PC-9 (cell line): ENCODE data around the gene KIAA1671. TPM values are rescaled to one million over a fixed set of nuclear protein-coding genes. Genes with fewer than 3 reads are reported as not detected.

Experiments used
- BruUV-seq: library from RNA; stranded (reverse); fragments of 400-500 nt; replicated peaks from 2 replicates; lab custom pipeline; 2021; lab: Mats Ljungman, UMichigan
- CTCF ChIA-PET: fragments of 300-600 bp; sonication (Branson Sonifier 250); formaldehyde crosslinking; loops from one replicate; lab custom pipeline; 2022; ENCODE audit warnings: antibody characterized with exemption; lab: Charles Lee
- POLR2A ChIA-PET: fragments of 300-600 bp; sonication (Branson Sonifier 250); formaldehyde crosslinking; loops from one replicate; lab custom pipeline; 2022; ENCODE audit warnings: antibody characterized with exemption; ENCODE audit not compliant: unreplicated experiment; lab: Charles Lee
- DNase-seq, 2 experiments: peaks; one replicate each; pipeline versions ENCODE4 v3.0.0 to v3.0.0-alpha.2; 2015 to 2022; ENCODE audit warnings: mixed read lengths in 1 of 2
- H2AFZ ChIP-seq: fragments of 200-600 bp; sonication (generic); 2 replicates; pipeline ENCODE4 v1.8.1; 2017; ENCODE audit warnings: antibody characterized with exemption
- H3F3A ChIP-seq: fragments of 200-600 bp; sonication (generic); 2 replicates; pipeline ENCODE4 v1.8.1; 2017; ENCODE audit warnings: antibody characterized with exemption, mild to moderate bottlenecking, low read depth; ENCODE audit not compliant: insufficient read depth
- H3K27ac ChIP-seq: fragments of 200-600 bp; sonication (generic); 2 replicates; pipeline ENCODE4 v1.6.1; 2016; ENCODE audit warnings: mixed run types
- H3K27me3 ChIP-seq: fragments of 200-600 bp; sonication (generic); 2 replicates; pipeline ENCODE4 v1.6.1; 2016; ENCODE audit warnings: low read depth, mixed run types; ENCODE audit not compliant: insufficient read depth
- H3K36me3 ChIP-seq: fragments of 200-600 bp; sonication (generic); 2 replicates; pipeline ENCODE4 v1.6.1; 2016; ENCODE audit warnings: low read depth, mixed run types
- H3K4me1 ChIP-seq: fragments of 200-600 bp; sonication (generic); replicated peaks from 2 replicates; pipeline ENCODE4 v1.6.1; 2016; ENCODE audit warnings: mixed run types; ENCODE audit not compliant: insufficient read depth
- H3K4me2 ChIP-seq: fragments of 200-600 bp; sonication (generic); 2 replicates; pipeline ENCODE4 v1.6.1; 2017; ENCODE audit warnings: mixed run types
- H3K4me3 ChIP-seq: fragments of 200-600 bp; sonication (generic); 2 replicates; pipeline ENCODE4 v1.6.1; 2016; ENCODE audit warnings: mixed run types
- H3K79me2 ChIP-seq: fragments of 200-600 bp; sonication (generic); 2 replicates; pipeline ENCODE4 v1.6.1; 2017; ENCODE audit warnings: low read depth, mixed run types
- H3K9me2 ChIP-seq: fragments of 200-600 bp; sonication (generic); 2 replicates; pipeline ENCODE4 v1.8.1; 2017; ENCODE audit warnings: mild to moderate bottlenecking; ENCODE audit not compliant: insufficient read depth
- H3K9me3 ChIP-seq: fragments of 200-600 bp; sonication (generic); 2 replicates; pipeline ENCODE4 v1.8.1; 2016; ENCODE audit warnings: low read depth; ENCODE audit not compliant: insufficient read depth
- H4K20me1 ChIP-seq: fragments of 200-600 bp; sonication (generic); 2 replicates; pipeline ENCODE4 v1.8.1; 2017; ENCODE audit not compliant: insufficient read depth
- CTCF ChIP-seq: fragments of 200-600 bp; sonication (generic); conservative IDR thresholded peaks from 2 replicates; pipeline ENCODE4 v1.6.1; 2017; ENCODE audit warnings: mixed run types, antibody characterized with exemption, mild to moderate bottlenecking, moderate library complexity
- EZH2 ChIP-seq: fragments of 200-600 bp; sonication (generic); IDR thresholded peaks from 2 replicates; pipeline ENCODE4 v1.8.0; 2017; ENCODE audit warnings: antibody characterized with exemption, low read depth
- intact Hi-C: fragments of 100-400 bp; cut with micrococcal nuclease; formaldehyde crosslinking; loops from one replicate; pipeline ENCODE4 v1.10.0; 2022; ENCODE audit not compliant: unreplicated experiment
- total RNA-seq: library from RNA; stranded (reverse); gene quantifications from 2 replicates; pipeline ENCODE4 v1.2.3, GENCODE V29; 2021

KIAA1671 gene
- total RNA-seq, 1 experiment from 2014 or later = 44.3 TPM

- POLR2A ChIA-PET = no interaction called here
- intact Hi-C loops = no loop called here
Observed at GRCh38 chr22:25080855-25081254, 128.3 kb downstream of the KIAA1671 start.

GRCh38 chr22:25081409-25081824, 128.9 kb downstream of the KIAA1671 start:
- H3K79me2 ChIP-seq = no peaks in the 10 kb centered on the region
- no peaks in the 10 kb centered on the region for H3K9me3 ChIP-seq
- no peaks in the 10 kb centered on the region for H3K4me1 ChIP-seq
- no peaks in the 10 kb centered on the region for H3K9me2 ChIP-seq
- H3K27me3 ChIP-seq = no peaks in the 10 kb centered on the region
- no TSS peak for BruUV-seq
- no peak for TF ChIP-seq EZH2
- peak; percentile 69 for TF ChIP-seq CTCF
- intact Hi-C loops = no loop called here
- H3K27ac ChIP-seq = no peak overlapping the region
- ChIA-PET POLR2A (no interaction called here), CTCF (no interaction called here)
- H4K20me1 ChIP-seq = peaks cover 29% of the 10 kb centered on the region
- H3F3A ChIP-seq = 0 out of 2 replicates have a peak, but pooled peaks cover 3% of the 10 kb centered on the region
- no peaks in the 10 kb centered on the region for H3K36me3 ChIP-seq
- no peak overlapping the region for H3K4me2 ChIP-seq
- DNase-seq = peak in 1 of 2 experiments; percentile 5
- no peak overlapping the region for H2AFZ ChIP-seq
- no peak overlapping the region for H3K4me3 ChIP-seq

More at GRCh38 chr22:25080855-25081254, 128.3 kb downstream of the KIAA1671 start:
- H3K27me3 ChIP-seq = no peaks in the 10 kb centered on the region
- no peak for DNase-seq
- H3K9me2 ChIP-seq = no peaks in the 10 kb centered on the region
- no peak for TF ChIP-seq EZH2
- TF ChIP-seq CTCF = no peak
- H3K4me2 ChIP-seq = no peak overlapping the region
- CTCF ChIA-PET = no interaction called here
- H3K4me1 ChIP-seq = no peaks in the 10 kb centered on the region
- H3K79me2 ChIP-seq = no peaks in the 10 kb centered on the region
- no peaks in the 10 kb centered on the region for H3K36me3 ChIP-seq
- H3K27ac ChIP-seq = no peak overlapping the region
- no TSS peak for BruUV-seq
- no peaks in the 10 kb centered on the region for H3K9me3 ChIP-seq
- H3F3A ChIP-seq = 0 out of 2 replicates have a peak, but pooled peaks cover 3% of the 10 kb centered on the region
- H2AFZ ChIP-seq = no peak overlapping the region
- peaks cover 29% of the 10 kb centered on the region for H4K20me1 ChIP-seq
- H3K4me3 ChIP-seq = no peak overlapping the region

GRCh38 chr22:25082096-25082495, 129.6 kb downstream of the KIAA1671 start:
- H3K9me3 ChIP-seq = no peaks in the 10 kb centered on the region
- H3K9me2 ChIP-seq = no peaks in the 10 kb centered on the region
- no peak overlapping the region for H3K27ac ChIP-seq
- intact Hi-C loops = no loop called here
- no peak overlapping the region for H3K4me3 ChIP-seq
- no peak overlapping the region for H3K4me2 ChIP-seq
- no peak for DNase-seq
- H3F3A ChIP-seq = 0 out of 2 replicates have a peak, but pooled peaks cover 3% of the 10 kb centered on the region
- H3K27me3 ChIP-seq = no peaks in the 10 kb centered on the region
- TF ChIP-seq CTCF = no peak
- no peak for TF ChIP-seq EZH2
- no peaks in the 10 kb centered on the region for H3K4me1 ChIP-seq
- no peaks in the 10 kb centered on the region for H3K36me3 ChIP-seq
- ChIA-PET POLR2A (no interaction called here), CTCF (no interaction called here)
- no TSS peak for BruUV-seq
- peaks cover 29% of the 10 kb centered on the region for H4K20me1 ChIP-seq
- H2AFZ ChIP-seq = no peak overlapping the region
- H3K79me2 ChIP-seq = no peaks in the 10 kb centered on the region
